Head of caudate nucleus (tissue), 42 donors: Measurements from ENCODE around the gene COCH.

Experiments
- DNase-seq, 42 donors: peaks; one replicate each; pipeline versions ENCODE4 v3.0.0 to v3.0.0-alpha.2; 2020 to 2021; ENCODE audit warnings: mixed read lengths in 7 of 42
- intact Hi-C: fragments of 100-400 bp; cut with DNase I; formaldehyde crosslinking; loops from one replicate; pipeline ENCODE4 v1.15.0; 2022

Gene COCH

DNA sequence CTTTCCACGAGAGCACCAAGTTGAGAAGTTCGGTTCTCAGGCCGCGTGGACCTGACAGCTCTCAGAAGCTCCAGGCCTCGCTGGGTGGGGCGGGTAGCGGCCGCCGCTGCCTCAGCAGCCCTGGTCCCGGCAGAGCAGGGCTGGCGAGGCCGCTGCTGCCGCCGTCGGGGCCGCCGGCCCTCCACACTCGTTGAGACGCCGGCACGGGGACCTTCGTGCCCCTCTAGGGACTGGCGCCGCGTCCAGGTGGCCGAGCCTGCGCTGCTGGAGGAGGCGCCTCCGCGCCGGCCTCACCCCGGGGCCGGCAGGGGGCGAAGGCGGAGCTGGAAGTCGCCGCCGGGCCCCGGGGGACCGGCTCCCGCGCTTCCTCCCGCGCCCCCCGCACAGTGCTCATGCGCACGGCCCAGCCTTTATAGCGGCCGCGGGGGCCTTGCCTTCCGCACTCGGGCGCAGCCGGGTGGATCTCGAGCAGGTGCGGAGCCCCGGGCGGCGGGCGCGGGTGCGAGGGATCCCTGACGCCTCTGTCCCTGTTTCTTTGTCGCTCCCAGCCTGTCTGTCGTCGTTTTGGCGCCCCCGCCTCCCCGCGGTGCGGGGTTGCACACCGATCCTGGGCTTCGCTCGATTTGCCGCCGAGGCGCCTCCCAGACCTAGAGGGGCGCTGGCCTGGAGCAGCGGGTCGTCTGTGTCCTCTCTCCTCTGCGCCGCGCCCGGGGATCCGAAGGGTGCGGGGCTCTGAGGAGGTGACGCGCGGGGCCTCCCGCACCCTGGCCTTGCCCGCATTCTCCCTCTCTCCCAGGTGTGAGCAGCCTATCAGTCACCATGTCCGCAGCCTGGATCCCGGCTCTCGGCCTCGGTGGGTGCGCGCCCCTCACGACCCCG lies at the start of gene COCH:
TSS of gene COCH (plus strand) at position 440 of the 879 bp plus-strand sequence. CDS start at position 820, 380 bp downstream.
- intact Hi-C loops, result no loop called here
- peak in 41 of 42 donors; percentile 44 to 89 (median 69) for DNase-seq

DNA sequence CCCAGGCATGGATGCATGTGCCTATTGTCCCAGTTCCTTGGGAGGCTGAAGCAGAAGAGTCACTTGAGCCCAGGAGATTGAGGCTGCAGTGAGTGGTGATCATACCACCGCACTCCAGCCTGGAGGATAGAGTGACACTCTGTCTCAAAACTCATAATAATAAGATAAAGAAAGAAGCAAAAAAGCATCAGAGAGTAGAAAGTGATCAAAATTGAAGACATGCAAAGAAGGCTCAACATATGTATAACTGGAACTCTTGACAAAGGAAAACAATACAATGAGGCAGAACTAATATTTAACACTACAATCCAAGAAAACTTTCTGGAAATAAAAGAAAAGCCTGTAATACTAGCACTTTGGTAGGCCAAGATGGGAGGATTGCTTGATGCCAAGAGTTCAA lies 48.3 kb upstream of the COCH start:
- DNase-seq, result no peak
- intact Hi-C loops, result no loop called here

GRCh38 chr14:30829853-30830252 lies 44.5 kb upstream of the COCH start:
- DNase-seq, result no peak
- intact Hi-C loops, result no loop called here

DNA sequence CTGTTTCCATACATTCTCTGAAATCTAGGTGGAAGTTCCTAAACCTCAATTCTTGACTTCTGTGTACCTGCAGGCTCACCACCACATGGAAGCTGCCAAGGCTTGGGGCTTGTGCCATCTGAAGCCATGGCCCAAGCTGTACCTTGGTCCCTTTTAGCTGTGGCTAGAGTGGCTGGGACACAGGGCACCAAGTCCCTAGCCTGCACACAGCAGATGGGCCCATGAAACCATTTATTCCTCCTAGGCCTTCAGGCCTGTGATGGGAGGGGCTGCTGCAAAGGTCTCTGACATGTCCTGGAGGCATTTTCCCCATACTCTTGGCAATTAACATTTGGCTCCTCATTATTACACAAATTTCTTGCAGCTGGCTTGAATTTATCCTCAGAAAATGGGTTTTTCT lies 40.0 kb upstream of the COCH start:
- intact Hi-C loops, result no loop called here
- no peak for DNase-seq

- intact Hi-C loops, result no loop called here
- no peak for DNase-seq
These were observed 36.0 kb upstream of the COCH start for GRCh38 chr14:30838351-30838750.

GRCh38 chr14:30840086-30840779 lies 34.1 kb upstream of the COCH start:
- intact Hi-C loops, result no loop called here
- DNase-seq, result no peak

GRCh38 chr14:30842431-30842830 lies 31.9 kb upstream of the COCH start:
- intact Hi-C loops, result no loop called here
- DNase-seq, result no peak

- intact Hi-C loops, result no loop called here
- no peak for DNase-seq
These were observed 25.7 kb upstream of the COCH start for GRCh38 chr14:30848449-30849240.

- intact Hi-C loops, result no loop called here
- no peak for DNase-seq
These were observed 25.0 kb upstream of the COCH start for GRCh38 chr14:30849354-30849753.

DNA sequence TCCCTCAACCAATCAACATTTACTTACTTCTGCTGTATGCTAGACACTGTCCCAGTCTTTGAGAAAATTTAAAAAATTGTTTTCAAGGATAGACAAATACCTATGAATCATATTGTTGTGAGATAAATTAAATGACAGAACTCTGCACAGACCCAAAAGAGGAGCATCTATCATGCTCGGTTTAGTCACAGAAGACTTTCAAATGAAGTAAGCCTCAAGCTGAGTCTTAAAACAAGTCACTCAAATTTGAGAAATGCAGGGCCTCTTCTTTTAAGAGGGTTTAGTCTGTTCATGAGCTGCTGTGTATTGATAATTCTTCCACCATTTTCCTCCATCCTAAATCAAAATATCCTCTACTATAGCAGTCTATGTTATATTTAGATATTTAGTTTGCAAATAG lies 24.4 kb upstream of the COCH start:
- no peak for DNase-seq
- intact Hi-C loops, result no loop called here

GRCh38 chr14:30853946-30854345 lies 20.4 kb upstream of the COCH start:
- no peak for DNase-seq
- intact Hi-C loops, result no loop called here

DNA sequence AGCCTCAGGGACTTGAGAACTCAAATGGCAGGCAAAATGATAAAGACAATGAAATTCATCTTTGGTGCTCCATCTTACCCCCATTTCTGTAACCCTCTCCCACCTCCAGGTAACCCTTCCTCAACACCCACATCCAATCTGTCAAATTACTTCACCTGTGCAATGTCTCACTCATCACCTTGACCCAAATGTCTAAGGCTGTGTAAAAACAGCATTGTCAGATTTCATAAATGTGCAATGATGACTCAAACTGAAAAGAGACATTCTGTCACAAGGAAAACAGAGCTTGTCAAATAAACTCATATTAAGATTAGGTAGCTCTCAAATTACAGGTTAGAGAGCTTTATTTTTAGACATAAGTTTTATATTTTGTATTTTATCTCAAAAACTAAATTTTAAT lies 19.9 kb upstream of the COCH start:
- intact Hi-C loops, result no loop called here

GRCh38 chr14:30855345-30856037 lies 18.9 kb upstream of the COCH start:
- no peak for DNase-seq
- intact Hi-C loops, result no loop called here

More for the DNA sequence above, 19.9 kb upstream of the COCH start:
- peak in 12 of 42 donors; percentile 7 to 55 (median 30) for DNase-seq

DNA sequence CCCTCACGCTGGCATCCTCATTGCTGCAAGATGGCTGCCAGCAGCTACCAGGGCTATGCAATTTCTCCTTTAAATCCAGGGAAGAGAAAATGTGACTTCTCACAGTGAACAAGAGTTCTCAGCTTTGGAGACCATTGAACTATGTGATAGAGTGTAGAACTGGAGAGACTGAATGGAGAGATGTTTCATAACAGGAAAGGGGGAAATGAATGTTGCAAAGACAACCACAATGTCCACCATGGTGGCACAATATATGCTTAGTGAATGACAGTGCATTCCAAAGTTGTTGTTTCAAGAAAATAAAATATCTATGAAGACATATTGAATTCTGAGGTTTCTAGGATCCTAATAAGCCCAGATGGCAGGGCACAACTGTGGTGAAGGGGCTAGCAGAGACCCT lies 13.2 kb upstream of the COCH start:
- intact Hi-C loops, result no loop called here
- DNase-seq, result no peak

GRCh38 chr14:30864934-30865333 lies 9.4 kb upstream of the COCH start:
- intact Hi-C loops, result no loop called here
- DNase-seq, result no peak

GRCh38 chr14:30868736-30869135 lies 5.6 kb upstream of the COCH start:
- no peak for DNase-seq
- intact Hi-C loops, result no loop called here

DNA sequence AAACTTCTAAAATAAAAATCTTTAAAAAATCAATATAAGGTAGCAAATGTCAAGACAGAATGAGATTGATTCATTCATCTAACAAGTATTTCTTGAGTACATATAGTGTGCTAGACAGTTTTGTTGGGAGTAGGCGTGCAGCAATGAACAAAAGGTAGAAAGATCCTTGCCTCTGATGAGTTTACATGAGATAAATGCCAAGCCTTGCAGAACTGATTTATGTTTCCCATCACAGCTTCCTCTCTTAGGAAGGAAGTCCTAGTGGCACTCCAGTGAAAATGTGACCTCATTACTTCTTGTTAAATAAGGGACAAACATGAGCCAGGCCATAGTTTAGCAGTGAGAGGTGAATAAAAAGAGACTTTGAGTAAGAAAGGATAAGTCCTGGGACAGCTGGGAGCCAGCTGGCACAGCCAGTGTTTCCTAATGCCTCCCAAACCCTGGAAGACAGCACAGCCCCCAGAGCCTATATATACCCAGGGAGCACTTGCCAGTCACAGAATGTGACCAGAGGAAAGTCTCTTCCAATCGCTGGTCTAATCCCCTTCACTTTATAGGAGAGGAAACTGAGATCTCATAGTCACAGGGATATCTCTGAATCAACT lies 4.7 kb upstream of the COCH start:
- intact Hi-C loops, result no loop called here
- DNase-seq, result peak in 5 of 42 donors; percentile 10 to 52 (median 36)

DNA sequence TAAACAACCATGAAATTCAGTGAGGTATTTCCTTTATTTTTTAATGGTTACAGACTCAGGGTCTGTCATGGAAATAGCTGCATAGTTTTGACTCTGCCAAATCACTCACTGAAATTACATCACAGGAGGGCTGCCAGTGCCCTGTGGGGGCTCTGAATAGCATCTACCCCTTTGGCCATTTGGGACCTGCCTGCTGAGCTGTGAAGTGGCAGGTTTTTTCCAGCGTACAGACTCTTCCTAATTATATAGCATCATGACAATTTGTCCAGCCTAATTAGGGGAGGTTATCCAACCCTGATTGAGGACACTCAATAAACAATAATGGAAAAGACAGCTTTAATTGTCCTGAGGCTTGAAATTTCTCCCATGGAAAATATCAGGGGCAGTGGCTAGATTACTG lies 1.8 kb upstream of the COCH start:
- DNase-seq, result no peak
- intact Hi-C loops, result no loop called here
